H9 (cell line): ENCODE data around the gene CAMKK1. TPM values are rescaled to one million over a fixed set of nuclear protein-coding genes. Genes with fewer than 3 reads are reported as not detected.

Experiments used
- DNase-seq: peaks from one replicate; pipeline ENCODE4 v3.0.0-alpha.2; 2017
- H2AFZ ChIP-seq: one replicate; pipeline ENCODE4 v1.6.1; 2013; ENCODE audit warnings: mild to moderate bottlenecking, low read length, control low read depth, moderate library complexity
- H2AK5ac ChIP-seq: 2 replicates; pipeline ENCODE4 v1.6.1; 2013; ENCODE audit warnings: low read length, control low read depth, mixed read lengths; ENCODE audit not compliant: insufficient read length
- H2BK120ac ChIP-seq: one replicate; pipeline ENCODE4 v1.6.1; 2013; ENCODE audit warnings: low read depth, mild to moderate bottlenecking, low read length, control low read depth, inconsistent platforms; ENCODE audit not compliant: poor library complexity, severe bottlenecking
- H2BK12ac ChIP-seq: 2 replicates; pipeline ENCODE4 v1.6.1; 2013; ENCODE audit warnings: low read length, control low read depth, mixed read lengths, low read depth; ENCODE audit not compliant: insufficient read length
- H2BK15ac ChIP-seq: 2 replicates; pipeline ENCODE4 v1.6.1; 2013; ENCODE audit warnings: low read depth, low read length, control low read depth
- H2BK20ac ChIP-seq: one replicate; pipeline ENCODE4 v1.6.1; 2013; ENCODE audit warnings: low read depth, mild to moderate bottlenecking, low read length, control low read depth, inconsistent platforms; ENCODE audit not compliant: poor library complexity, severe bottlenecking
- H2BK5ac ChIP-seq: 2 replicates; pipeline ENCODE4 v1.6.1; 2013; ENCODE audit warnings: low read length, control low read depth, mixed read lengths; ENCODE audit not compliant: insufficient read length
- H3K14ac ChIP-seq: 2 replicates; pipeline ENCODE4 v1.6.1; 2013; ENCODE audit warnings: low read length, control low read depth; ENCODE audit not compliant: insufficient read depth
- H3K18ac ChIP-seq: 2 replicates; pipeline ENCODE4 v1.6.1; 2013; ENCODE audit warnings: low read depth, mild to moderate bottlenecking, mixed read lengths, low read length, control low read depth; ENCODE audit not compliant: insufficient read length
- H3K23ac ChIP-seq: 2 replicates; pipeline ENCODE4 v1.6.1; 2013; ENCODE audit warnings: low read length, control low read depth, mixed read lengths, low read depth; ENCODE audit not compliant: insufficient read length
- H3K23me2 ChIP-seq: 2 replicates; pipeline ENCODE4 v1.6.1; 2013; ENCODE audit warnings: low read depth, mild to moderate bottlenecking, mixed read lengths, low read length, control low read depth; ENCODE audit not compliant: insufficient read length, poor library complexity, severe bottlenecking
- H3K27ac ChIP-seq: 2 replicates; pipeline ENCODE4 v1.5.1; 2013; ENCODE audit warnings: low read length, control low read depth, mixed read lengths, low read depth; ENCODE audit not compliant: insufficient read length
- H3K27me3 ChIP-seq: 2 replicates; pipeline ENCODE4 v1.6.1; 2013; ENCODE audit warnings: low read length, control low read depth, inconsistent platforms; ENCODE audit not compliant: insufficient read depth
- H3K4ac ChIP-seq: 2 replicates; pipeline ENCODE4 v1.6.1; 2013; ENCODE audit warnings: low read depth, mild to moderate bottlenecking, control low read depth, inconsistent platforms, low read length, moderate library complexity
- H3K4me1 ChIP-seq: 2 replicates; pipeline ENCODE4 v1.6.1; 2013; ENCODE audit warnings: low read length, control low read depth, inconsistent platforms; ENCODE audit not compliant: insufficient read depth
- H3K4me2 ChIP-seq: 2 replicates; pipeline ENCODE4 v1.6.1; 2013; ENCODE audit warnings: low read length, control low read depth, mixed read lengths; ENCODE audit not compliant: insufficient read length, insufficient read depth
- H3K56ac ChIP-seq: 2 replicates; pipeline ENCODE4 v1.6.1; 2013; ENCODE audit warnings: low read depth, mild to moderate bottlenecking, mixed read lengths, low read length, control low read depth; ENCODE audit not compliant: insufficient read length
- H3K79me1 ChIP-seq: 2 replicates; pipeline ENCODE4 v1.6.1; 2013; ENCODE audit warnings: low read depth, mild to moderate bottlenecking, moderate library complexity, low read length, control low read depth, inconsistent platforms; ENCODE audit not compliant: insufficient read depth, poor library complexity, severe bottlenecking
- H3K79me2 ChIP-seq: 2 replicates; pipeline ENCODE4 v1.6.1; 2013; ENCODE audit warnings: low read length, control low read depth, inconsistent platforms; ENCODE audit not compliant: insufficient read depth
- H3K9ac ChIP-seq: 2 replicates; pipeline ENCODE4 v1.6.1; 2013; ENCODE audit warnings: low read length, control low read depth, mixed read lengths; ENCODE audit not compliant: insufficient read length; ENCODE audit errors: extremely low read depth
- H3K9me3 ChIP-seq: one replicate; pipeline ENCODE4 v1.6.1; 2013; ENCODE audit warnings: low read depth, low read length, inconsistent platforms; ENCODE audit not compliant: control insufficient read depth
- H3T11ph ChIP-seq: one replicate; pipeline ENCODE4 v1.6.1; 2013; ENCODE audit warnings: mild to moderate bottlenecking, low read length, control low read depth, inconsistent platforms
- H4K20me1 ChIP-seq: one replicate; pipeline ENCODE4 v1.6.1; 2013; ENCODE audit not compliant: control insufficient read depth, insufficient read length, insufficient read depth
- H4K5ac ChIP-seq: 2 replicates; pipeline ENCODE4 v1.6.1; 2013; ENCODE audit warnings: low read depth, mild to moderate bottlenecking, mixed read lengths, low read length, control low read depth; ENCODE audit not compliant: insufficient read length
- H4K8ac ChIP-seq: replicated peaks from 2 replicates; pipeline ENCODE4 v1.6.1; 2013; ENCODE audit warnings: low read length, control low read depth, mixed read lengths, low read depth; ENCODE audit not compliant: insufficient read length
- H4K91ac ChIP-seq: 2 replicates; pipeline ENCODE4 v1.6.1; 2013; ENCODE audit warnings: low read depth, mild to moderate bottlenecking, moderate library complexity, mixed read lengths, low read length, control low read depth; ENCODE audit not compliant: insufficient read length
- H3K27ac Mint-ChIP-seq, 3 experiments: 2 replicates in 2 of 3; 3 replicates in 1 of 3; pipeline ENCODE4 v1.8.0; 2020 to 2021; ENCODE audit warnings: mixed read lengths in 3 of 3, mild to moderate bottlenecking in 1 of 3, moderate library complexity in 1 of 3
- H3K27me3 Mint-ChIP-seq: 2 replicates; pipeline ENCODE4 v1.8.0; 2021; ENCODE audit warnings: low read depth, mild to moderate bottlenecking, moderate library complexity, mixed read lengths
- H3K36me3 Mint-ChIP-seq, 3 experiments: 2 replicates in 2 of 3; 3 replicates in 1 of 3; pipeline ENCODE4 v1.8.0; 2020 to 2021; ENCODE audit warnings: low read depth in 3 of 3, mixed read lengths in 3 of 3; ENCODE audit not compliant: insufficient read depth in 1 of 3
- H3K4me1 Mint-ChIP-seq, 2 experiments: 2 replicates each; pipeline ENCODE4 v1.8.0; 2020; ENCODE audit warnings: mixed read lengths in 2 of 2
- H3K4me3 Mint-ChIP-seq, 2 experiments: 2 replicates in 1 of 2; 3 replicates in 1 of 2; pipeline ENCODE4 v1.8.0; 2020 to 2021; ENCODE audit warnings: mild to moderate bottlenecking in 2 of 2, mixed read lengths in 2 of 2, moderate library complexity in 1 of 2
- H3K9me3 Mint-ChIP-seq, 2 experiments: 2 replicates in 1 of 2; 3 replicates in 1 of 2; pipeline ENCODE4 v1.8.0; 2020; ENCODE audit warnings: mild to moderate bottlenecking in 2 of 2, mixed read lengths in 2 of 2, moderate library complexity in 1 of 2
- CTCF ChIP-seq: fragments of 200-600 bp; sonication (generic); conservative IDR thresholded peaks from 3 replicates; pipeline ENCODE4 v1.8.0; 2021; ENCODE audit warnings: antibody characterized with exemption, mild to moderate bottlenecking
- WGBS: extraction: QIAGEN DNeasy Blood & Tissue Kit; methylation state at CpG from one replicate; pipeline ENCODE4 v1.1.7; 2013; ENCODE audit warnings: missing lambda C conversion rate, low lambda C conversion rate, mixed read lengths; ENCODE audit not compliant: insufficient read length; ENCODE audit errors: extremely low coverage; 5-methylcytosine and 5-hydroxymethylcytosine counted together
- total RNA-seq: library from RNA; stranded (reverse); gene quantifications from 2 replicates; pipeline ENCODE4 v1.2.1, GENCODE V29; 2021

The CAMKK1 gene
- total RNA-seq, 1 experiment from 2014 or later = 6.7 TPM

DNA sequence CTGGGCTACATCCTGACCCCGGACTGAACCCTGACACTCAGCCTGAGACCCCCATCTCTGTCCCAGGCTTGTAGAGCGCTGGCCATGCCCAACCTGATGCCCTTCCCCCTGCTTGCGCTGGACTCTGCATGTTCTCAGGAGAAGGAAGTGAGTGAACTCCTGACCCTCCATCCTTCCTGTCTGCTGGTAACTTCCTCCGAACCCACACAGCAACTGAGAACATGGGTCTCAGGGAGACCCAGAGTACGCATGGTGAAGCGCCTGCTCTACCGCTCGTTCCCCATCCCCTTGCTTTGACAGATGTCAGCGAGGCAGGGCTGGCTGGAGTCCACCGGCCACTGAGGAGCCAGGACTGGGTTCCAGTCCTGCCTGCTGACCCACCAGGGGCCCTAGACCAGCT, 6.1 kb downstream of the CAMKK1 start:
- Histone ChIP-seq H2BK12ac (no peak overlapping the region), H2BK15ac (no peak overlapping the region), H3K18ac (no peak overlapping the region), H2AK5ac (no peak overlapping the region), H3K14ac (no peak overlapping the region; the same call in 1 of the 2 replicates), H4K91ac (no peak overlapping the region), H3K9ac (no peak overlapping the region), H3K4ac (no peak overlapping the region), H2BK120ac (no peak overlapping the region), H4K5ac (no peak overlapping the region), H3T11ph (no peak overlapping the region), H3K9me3 (no peaks in the 10 kb centered on the region), H3K27me3 (no peaks in the 10 kb centered on the region), H3K23me2 (peaks cover 1% of the 10 kb centered on the region), H3K56ac (no peak overlapping the region), H4K20me1 (no peaks in the 10 kb centered on the region), H3K23ac (no peak overlapping the region), H3K27ac (no peak overlapping the region), H2AFZ (no peak overlapping the region), H3K79me1 (no peaks in the 10 kb centered on the region), H4K8ac (no peak overlapping the region), H3K4me1 (peaks cover 2% of the 10 kb centered on the region; the same call in 1 of the 2 replicates), H3K79me2 (no peaks in the 10 kb centered on the region), H2BK5ac (no peak overlapping the region), H2BK20ac (no peak overlapping the region), H3K4me2 (no peak overlapping the region)
- H3K27ac Mint-ChIP-seq = no peak overlapping the region
- H3K27me3 Mint-ChIP-seq = peaks cover 8% of the 10 kb centered on the region
- H3K36me3 Mint-ChIP-seq = peaks cover 0 to 7% (median 1%) of the 10 kb centered on the region in 3 experiments; a peak in 4 of 7 replicates
- no peaks in the 10 kb centered on the region for H3K9me3 Mint-ChIP-seq
- DNase-seq = no peak
- peaks cover 21 to 40% of the 10 kb centered on the region in 2 experiments for H3K4me1 Mint-ChIP-seq
- H3K4me3 Mint-ChIP-seq = no peak overlapping the region
- no CpG with 5 or more reads among the region's 10 CpGs for WGBS
- no peak for TF ChIP-seq CTCF
